Measurements from ENCODE around the gene CR1.
"Not testable (repeated sequence)": the region's sequence is repeated elsewhere in the genome, so short reads cannot be mapped to it uniquely, and the experiment has no call there.

CR1 gene

GRCh38 chr1:207581496-207582153 is 85.7 kb downstream of the CR1 start:
- no peak for DNase-seq (ENCODE audit: low read depth, low spot score)

GRCh38 chr1:207589506-207589905 is 93.5 kb downstream of the CR1 start:
- not testable (repeated sequence) for DNase-seq (ENCODE audit: low read depth, low spot score)

- DNase-seq (ENCODE audit: low read depth, low spot score): not testable (repeated sequence)
Observed at GRCh38 chr1:207591205-207591604, 95.2 kb downstream of the CR1 start.

GRCh38 chr1:207594095-207594494 is 98.1 kb downstream of the CR1 start:
- DNase-seq (ENCODE audit: low read depth, low spot score): not testable (repeated sequence)

GRCh38 chr1:207603777-207604176 is 107.8 kb downstream of the CR1 start:
- no peak for DNase-seq (ENCODE audit: low read depth, low spot score)

- no peak for DNase-seq (ENCODE audit: low read depth, low spot score)
Observed at GRCh38 chr1:207605444-207606361, 109.7 kb downstream of the CR1 start.

GRCh38 chr1:207606362-207606755 is 110.4 kb downstream of the CR1 start:
- DNase-seq (ENCODE audit: low read depth, low spot score): no peak

GRCh38 chr1:207612762-207613161 is 116.8 kb downstream of the CR1 start:
- DNase-seq (ENCODE audit: low read depth, low spot score): no peak

GRCh38 chr1:207619871-207620542 is 124.0 kb downstream of the CR1 start:
- DNase-seq (ENCODE audit: low read depth, low spot score): no peak

- no peak for DNase-seq (ENCODE audit: low read depth, low spot score)
Observed at GRCh38 chr1:207620543-207620893, 124.6 kb downstream of the CR1 start.

GRCh38 chr1:207625504-207626071 is 129.6 kb downstream of the CR1 start:
- not testable (repeated sequence) for DNase-seq (ENCODE audit: low read depth, low spot score)

GRCh38 chr1:207626972-207627337 is 131.0 kb downstream of the CR1 start:
- no peak for DNase-seq (ENCODE audit: low read depth, low spot score)

GRCh38 chr1:207627496-207627895 is 131.5 kb downstream of the CR1 start:
- DNase-seq (ENCODE audit: low read depth, low spot score): no peak

GRCh38 chr1:207628776-207629175 is 132.8 kb downstream of the CR1 start:
- DNase-seq (ENCODE audit: low read depth, low spot score): no peak

- no peak for DNase-seq (ENCODE audit: low read depth, low spot score)
Observed at GRCh38 chr1:207631137-207631536, 135.2 kb downstream of the CR1 start.

- DNase-seq (ENCODE audit: low read depth, low spot score): no peak
Observed at GRCh38 chr1:207633226-207633625, 137.3 kb downstream of the CR1 start.

- not testable (repeated sequence) for DNase-seq (ENCODE audit: low read depth, low spot score)
Observed at GRCh38 chr1:207633699-207634289, 137.8 kb downstream of the CR1 start.

GRCh38 chr1:207634293-207634692 is 138.3 kb downstream of the CR1 start:
- DNase-seq (ENCODE audit: low read depth, low spot score): not testable (repeated sequence)

GRCh38 chr1:207635569-207636186 is 139.7 kb downstream of the CR1 start:
- not testable (repeated sequence) for DNase-seq (ENCODE audit: low read depth, low spot score)

- DNase-seq (ENCODE audit: low read depth, low spot score): not testable (repeated sequence)
Observed at GRCh38 chr1:207638487-207639145, 142.7 kb downstream of the CR1 start.

GRCh38 chr1:207639362-207639761 is 143.4 kb downstream of the CR1 start:
- DNase-seq (ENCODE audit: low read depth, low spot score): not testable (repeated sequence)

Data from activated naive CD8-positive, alpha-beta T cell treated with anti-CD3 and anti-CD28 coated beads, Interleukin-2, amount 50 U/mL, for 16 hours (primary cell).